ENCODE measurements around the gene SCUBE3.

GRCh38 chr6:35194390-35194789 lies 19.4 kb upstream of the SCUBE3 start:
- TF ChIP-seq POLR2A (IDR thresholded peaks at IDR 0.05; ENCODE audit: low read length) (no peak), GATA1 (IDR thresholded peaks at IDR 0.05; ENCODE audit: low read depth, low read length) (no peak)
